ENCODE measurements around the gene GATA5.

GATA5 gene

DNA sequence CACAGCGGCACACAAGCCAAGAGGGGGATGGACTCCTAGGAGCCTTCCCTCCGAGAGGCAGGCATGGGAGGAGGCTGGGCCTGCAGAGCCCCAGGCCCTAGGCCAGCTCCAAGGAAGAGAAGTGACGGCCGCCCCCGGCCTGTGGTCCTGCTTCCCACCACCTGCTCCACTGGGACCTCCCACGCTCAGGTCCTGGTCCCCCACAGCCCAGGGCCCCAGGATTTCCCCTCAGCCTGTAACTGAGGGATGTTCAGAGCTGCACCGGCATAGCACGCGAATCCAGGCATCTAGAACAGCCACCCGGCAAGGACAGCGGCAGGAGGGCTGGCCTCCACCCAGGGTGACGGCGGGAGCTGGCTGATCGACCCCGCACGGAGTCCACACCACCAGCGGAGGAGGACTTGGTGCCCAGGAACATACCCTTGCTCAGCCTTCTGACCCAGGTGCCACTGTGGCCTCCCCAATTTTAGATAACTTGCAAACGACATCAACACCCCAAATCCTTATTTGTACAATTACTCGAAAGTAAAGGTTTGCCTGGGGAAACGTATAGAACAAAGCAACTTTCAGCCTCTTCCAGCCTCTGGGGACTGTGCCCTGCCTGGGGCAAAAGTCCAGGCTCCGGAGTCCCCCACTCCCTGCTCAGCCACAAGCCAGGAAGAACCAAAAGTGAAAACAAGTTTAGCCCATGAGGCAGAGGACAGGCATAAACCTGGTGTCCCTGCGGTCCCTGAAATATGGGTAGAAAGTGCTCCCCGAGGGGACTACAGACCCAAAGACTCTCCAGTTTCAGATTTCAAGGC, 3.5 kb downstream of the GATA5 start:
- no peak for DNase-seq (ENCODE audit: low read depth)

DNA sequence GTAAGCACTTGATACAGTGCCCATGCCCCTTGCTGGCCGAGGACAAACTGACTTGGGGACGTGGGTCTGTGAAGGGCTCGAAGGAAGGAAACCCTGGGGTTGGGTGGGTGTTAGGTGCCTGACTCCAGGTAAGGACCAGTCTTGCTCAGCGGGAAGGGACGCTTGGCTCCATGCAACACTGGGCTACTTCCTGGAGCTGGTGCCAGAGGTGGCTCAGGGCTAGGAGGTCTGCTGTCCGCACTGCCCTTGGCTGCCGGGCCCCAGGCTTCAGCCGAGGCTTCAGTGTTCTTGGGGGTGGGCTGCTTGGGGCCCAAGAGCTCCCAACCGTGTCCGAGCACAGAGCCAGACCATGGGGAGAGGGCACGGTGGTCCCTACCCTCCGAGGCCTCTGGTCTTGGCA, 5.3 kb downstream of the GATA5 start:
- DNase-seq (ENCODE audit: low read depth): no peak

DNA sequence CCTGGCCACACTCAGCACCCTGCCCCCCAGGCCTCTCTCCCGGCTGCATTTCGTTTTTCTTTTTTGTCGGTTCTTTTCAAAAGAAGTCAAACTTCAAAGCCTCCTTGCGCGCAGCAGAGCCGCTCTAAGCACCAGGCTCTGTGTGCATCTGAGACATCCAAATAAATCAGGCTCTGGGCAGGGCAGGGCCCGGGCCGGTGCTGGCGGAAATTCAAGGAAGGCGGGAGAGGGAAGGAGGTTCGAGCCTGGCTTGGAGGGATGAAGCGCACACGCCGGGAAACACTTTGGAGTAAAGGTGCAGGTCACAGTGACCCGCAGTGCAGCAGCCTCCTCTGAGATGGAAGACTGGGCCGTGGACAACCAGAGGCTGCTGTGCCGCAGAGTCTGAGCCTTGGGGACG, 5.8 kb downstream of the GATA5 start:
- no peak for DNase-seq (ENCODE audit: low read depth)

DNA sequence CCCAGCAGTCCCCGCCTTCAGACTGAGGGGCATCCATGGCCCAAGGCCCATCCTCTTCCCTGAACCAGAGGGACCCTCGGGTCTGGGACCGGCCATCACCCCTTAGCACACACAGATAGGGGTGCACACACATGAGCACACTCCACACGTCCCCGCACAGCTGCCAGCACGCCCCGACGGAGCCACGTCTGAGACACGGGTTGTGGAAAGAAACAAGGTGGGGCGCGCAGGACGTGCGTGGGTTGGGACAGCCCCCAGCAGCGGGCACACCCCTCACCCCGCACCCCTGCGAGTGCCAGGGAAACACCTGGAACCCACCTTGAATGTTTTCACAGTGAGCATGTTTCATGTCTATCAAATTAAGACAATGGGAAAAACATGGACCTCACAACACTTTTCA, 6.4 kb downstream of the GATA5 start:
- no peak for DNase-seq (ENCODE audit: low read depth)

DNA sequence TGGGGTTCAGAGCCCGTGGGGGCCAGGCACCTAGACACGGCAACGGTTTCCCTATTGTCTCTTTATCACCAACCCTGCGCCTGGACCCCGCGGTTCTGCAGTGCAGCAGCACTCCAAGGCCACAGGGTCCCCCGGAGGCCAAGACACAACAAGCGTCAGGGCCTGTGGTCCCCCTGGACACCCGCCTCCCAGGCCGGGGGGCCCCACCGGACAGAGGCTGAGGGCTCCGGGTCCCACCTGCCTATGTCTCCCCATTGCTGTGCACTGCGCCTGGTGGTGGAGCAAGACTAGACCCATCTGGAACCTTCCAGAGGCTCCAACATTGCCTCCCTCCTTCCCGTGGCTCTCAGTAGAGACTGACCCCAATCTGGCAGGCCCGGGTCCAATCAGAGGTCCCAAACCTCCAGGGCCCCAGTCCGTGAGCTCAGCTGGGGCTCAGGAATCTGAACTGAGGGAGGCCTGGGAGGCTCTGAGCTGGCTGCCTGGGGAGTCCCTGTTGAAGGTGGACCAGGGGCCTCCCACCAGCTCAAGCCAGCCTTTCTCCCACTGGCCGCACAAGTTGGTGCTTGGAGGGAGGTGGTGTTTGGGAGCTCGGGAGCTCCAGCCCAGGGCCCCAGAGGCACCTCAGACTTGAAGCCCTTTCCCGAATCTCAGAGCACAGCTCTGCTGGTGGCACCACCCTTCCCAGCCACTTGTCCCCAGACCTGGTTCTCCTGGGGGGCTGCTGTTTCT, 8.8 kb downstream of the GATA5 start:
- no peak for DNase-seq (ENCODE audit: low read depth)

DNA sequence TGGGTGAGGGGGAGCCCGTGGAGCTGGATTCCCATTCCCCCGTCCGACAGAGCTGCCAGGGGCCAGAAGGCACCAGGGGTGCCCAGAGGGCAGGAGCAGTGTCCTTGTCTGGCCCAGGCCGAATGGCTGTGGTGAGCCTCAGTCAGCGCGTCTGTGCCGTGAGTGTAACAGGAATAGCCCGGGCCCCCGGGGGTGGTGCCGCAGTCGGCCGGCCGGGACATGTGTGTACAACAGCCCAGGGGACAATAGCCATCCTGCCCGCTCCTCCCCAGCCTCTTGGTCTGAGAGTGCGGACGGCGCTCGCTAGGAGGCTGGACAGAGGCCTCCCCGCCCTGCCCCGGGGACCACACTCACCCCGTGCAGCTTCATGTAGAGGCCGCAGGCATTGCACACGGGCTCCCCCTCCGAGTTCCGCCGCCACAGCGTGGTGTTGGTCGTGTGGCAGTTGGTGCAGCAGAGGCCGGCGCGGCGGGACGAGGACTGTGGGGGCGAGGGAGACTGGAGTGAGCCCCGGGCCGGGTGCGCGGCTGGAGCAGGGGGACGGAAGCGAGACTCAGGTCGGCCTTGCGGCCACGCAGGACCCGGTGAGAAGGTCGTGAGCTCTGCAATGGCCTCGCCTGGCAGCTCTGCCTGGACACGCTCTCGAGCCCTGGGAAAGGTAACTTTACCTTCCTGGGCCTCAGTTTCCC, 9.6 kb downstream of the GATA5 start:
- DNase-seq (ENCODE audit: low read depth): no peak

DNA sequence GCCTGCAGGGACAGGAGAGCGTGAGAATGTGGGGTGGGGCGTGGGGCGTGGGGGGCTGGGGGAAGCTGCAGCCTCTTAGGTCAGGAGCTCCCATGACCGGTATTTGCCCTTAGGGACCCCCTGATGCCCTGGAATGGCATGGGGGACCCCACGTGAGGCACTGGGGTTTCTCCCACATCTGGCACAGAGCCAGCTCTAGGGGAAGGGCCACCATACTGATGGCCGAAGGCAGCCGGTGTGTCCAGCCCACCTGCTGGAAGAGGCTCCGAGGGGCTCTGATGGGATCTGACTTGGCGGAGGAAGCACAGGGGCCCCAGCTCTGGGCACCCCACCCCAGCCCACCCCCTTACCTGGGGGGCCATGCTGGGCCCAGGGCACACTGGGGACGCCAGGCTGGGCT, 10.8 kb downstream of the GATA5 start:
- no peak for DNase-seq (ENCODE audit: low read depth)

DNA sequence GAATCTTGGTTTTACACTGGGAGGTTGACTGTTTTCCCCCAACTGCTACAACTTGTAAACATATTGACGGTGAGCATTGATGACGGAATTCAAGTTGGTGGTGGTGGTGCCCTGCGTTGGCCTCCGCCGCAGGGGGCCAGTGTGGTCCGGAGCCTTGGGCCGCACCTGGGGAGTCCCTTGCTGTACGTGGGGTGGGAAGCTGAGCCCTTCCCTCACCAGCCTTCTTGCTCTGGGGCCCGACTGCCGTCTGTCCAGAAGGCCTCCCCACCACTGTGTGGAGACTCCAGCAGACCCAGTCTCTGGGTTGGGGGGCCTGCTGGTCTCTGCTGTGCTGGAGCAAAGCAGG, 11.4 kb downstream of the GATA5 start:
- DNase-seq (ENCODE audit: low read depth): no peak

DNA sequence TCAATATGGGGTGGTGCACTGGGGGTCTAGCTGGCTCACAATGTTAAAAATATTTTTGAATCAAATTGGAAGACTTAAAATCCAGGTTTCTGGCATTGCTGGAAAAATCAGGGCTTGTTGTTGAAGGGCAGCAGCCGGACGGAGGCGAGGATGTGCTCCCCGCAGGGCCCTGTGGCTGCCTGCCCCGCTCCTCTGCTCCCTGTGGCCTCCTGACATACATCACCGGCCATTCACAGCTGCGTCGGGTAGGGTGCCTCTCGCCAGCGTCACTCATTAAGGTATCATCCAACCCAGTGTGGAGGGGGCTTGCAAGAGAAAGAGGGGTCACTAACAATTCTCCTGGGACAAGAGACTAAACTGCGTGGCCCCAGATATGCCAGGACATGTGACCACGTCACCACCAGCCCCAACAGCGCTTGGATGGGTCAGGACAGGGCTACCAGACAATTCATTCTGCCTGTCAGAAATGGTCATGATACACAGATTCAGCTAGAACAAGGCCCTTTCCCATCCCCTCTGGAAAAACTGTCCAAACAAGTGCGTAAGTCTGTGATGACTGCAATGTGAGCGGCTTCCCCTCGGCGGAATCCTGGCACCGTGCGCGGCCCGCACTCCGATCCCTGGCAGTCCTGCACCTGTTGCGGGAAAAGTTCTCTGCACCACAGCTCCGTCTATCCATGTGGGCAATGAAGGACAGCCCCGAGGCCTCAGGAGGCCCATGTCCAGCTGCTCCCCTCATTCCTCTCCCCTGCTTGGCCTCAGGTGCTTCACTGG, 12.0 kb downstream of the GATA5 start:
- DNase-seq (ENCODE audit: low read depth): no peak

DNA sequence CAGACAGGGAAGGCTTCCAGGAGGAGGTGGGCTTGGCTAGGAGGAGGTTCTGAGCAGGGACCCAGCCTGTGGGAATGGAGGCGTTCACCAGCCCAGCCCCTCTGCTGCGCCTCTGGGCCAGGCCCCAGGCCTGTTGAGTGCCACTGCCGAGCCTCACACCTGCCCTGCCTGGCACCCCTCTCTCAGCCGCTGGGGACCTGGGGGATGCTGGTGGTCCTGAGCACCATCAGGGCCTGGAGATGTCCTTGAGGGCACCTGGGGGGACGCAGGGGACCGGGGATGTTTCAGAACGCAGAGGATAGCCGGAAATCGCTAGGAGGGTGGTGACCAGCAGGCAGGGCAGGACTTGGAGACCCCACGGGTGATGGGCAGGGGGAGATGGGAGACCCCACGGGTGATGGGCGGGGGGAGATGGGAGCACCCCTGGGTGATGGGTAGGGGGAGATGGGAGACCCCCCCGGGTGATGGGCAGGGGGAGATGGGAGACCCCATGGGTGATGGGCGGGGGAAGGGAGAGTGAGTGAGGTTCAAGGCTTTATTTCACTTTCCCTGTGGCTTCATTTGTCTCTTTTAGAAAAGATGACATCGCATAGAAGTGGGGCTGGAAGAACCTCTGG, 12.7 kb downstream of the GATA5 start:
- no peak for DNase-seq (ENCODE audit: low read depth)

DNA sequence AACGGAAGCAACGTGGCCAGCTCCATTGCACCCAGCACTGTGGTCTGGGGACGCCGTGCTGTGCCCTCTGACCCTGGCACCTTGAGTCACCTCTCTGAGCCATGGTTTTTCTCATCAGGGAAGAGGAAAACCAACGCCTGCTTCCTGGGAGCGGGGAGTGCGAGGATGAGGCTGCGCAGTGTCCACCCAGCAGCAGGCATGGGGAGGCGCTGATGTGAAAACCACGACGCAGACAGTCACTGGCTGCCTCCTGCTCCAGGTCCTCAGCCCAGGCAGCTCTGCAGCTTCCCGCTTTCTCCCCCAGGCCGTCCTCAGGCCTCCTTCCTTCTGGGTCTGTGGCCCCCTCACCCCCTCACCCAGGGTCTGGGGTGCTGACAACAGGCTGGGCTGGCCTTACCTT, 14.0 kb downstream of the GATA5 start:
- no peak for DNase-seq (ENCODE audit: low read depth)

DNA sequence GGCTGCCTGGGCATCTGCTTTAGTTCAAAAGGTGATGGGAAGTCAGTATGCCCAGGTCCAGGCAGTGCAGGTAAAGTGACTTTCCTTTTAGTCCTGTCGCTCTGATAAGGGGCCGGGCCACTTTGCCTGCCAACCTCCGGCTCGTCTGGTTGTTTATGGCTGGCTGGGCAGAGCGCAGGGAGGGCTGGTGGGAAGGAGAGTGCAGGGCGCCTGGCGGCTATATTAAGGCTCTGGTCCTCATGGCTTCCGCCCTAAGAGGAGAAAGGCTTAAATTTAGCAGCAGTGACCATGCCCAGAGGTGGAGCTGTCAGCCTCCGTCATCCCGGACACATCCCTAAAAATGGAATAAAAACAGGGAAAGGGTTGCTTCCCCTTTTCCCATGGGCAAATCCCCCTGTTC, 14.6 kb downstream of the GATA5 start:
- no peak for DNase-seq (ENCODE audit: low read depth)

DNA sequence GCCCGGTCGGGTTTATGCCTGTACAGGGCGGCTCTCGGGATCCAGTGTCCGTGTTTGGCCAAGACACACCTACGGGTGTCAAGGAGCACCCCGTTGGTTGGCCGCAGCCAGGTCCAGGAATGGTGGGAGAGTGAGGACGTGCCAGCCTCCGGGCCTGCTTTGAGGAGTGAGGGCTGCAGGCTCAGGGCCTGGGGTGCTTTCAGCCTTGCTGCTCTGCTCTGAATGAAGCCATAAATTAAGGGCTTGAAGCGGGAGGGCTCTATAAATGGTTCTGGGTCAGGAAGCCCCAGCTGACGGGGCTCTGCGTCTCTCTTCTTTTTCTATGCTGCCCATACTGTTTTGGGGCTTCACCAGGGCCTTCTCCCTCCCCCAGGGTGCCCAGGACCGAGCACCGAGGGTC, 15.1 kb downstream of the GATA5 start:
- no peak for DNase-seq (ENCODE audit: low read depth)

DNA sequence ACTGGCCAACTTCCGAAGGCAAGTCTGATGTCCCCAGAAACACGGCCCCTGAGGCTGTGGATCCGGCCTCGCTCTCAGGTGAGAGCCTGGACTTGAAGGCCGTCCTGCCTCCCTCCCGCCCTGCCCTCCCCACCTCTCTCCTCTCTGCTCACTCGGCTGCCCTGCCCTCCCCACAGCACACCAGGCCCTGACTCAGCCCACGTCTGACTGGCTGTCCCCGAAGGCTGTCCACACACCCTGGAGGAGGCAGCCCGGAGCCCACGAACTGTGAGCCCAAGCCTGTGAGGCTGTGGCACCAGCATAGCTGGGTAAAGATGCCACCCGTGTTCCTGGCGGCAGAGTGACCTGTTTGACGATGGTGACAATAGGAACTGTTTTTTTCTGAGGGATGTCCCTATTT, 16.3 kb downstream of the GATA5 start:
- DNase-seq (ENCODE audit: low read depth): no peak

DNA sequence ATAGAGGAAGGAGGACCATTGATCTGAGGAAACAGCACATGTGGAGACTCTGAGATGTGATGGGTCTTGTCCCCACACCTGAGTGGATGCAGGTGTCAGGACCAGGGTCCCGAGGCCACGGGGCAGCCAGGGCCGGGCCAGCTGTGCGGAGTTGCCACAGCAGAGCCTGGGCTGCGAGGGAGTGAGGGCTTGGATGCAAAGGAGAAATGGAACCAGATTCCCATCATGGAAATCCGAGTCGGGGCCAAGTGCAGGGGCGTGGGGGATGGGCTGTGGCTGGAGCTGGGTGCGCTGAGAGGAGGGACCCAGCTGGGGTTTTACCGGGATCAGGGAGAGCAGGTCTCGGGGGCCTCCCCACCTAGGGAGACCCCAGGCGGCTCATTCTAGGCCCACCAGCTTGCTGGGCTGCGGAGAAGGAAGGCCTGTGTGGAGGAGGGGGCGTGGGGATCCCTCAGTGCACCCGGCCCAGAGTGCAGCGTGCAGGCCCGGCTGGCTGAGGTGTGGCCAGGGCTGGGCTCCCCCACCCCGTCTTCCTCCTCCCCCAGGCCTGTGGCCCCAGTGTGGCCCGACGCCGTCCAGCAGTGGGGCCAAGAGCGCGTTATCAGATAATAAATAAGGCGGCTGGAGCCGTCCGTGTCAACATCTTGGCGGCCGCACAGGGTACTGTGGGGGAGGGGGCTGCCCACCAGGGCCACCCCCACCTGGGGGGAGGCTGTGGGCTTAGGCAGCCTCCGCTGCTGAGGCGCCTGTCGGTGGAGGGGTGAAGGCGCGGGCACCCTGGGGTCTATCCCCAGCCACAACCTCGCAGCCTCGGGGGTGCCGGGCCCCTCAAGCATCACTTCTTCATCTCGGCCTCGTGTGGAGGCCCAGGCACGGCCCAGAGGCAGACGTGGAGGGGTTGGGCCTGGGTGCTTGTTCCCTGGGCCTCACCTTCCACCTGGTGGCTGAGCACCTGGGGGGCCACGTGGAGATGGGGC, 17.2 kb downstream of the GATA5 start:
- DNase-seq (ENCODE audit: low read depth): no peak

DNA sequence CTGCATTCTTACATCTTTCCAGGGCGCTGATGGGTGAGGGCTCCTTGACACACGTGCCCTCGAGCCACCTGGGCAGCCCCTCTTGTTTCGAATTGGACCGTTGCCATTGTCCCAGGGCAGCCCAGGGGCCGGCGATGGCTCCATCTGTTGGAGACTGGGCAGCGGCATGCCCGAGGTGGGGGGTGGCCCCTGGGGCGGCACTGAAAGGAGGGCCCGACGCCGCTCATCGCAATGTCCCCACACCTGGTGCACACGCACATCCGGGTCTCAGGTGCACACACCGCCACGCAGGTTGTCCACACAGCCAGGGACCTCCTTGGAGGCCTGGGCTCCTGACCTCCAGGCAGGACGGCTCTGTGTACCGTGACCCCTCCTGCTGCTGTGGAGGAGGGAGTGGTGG, 18.0 kb downstream of the GATA5 start:
- no peak for DNase-seq (ENCODE audit: low read depth)

DNA sequence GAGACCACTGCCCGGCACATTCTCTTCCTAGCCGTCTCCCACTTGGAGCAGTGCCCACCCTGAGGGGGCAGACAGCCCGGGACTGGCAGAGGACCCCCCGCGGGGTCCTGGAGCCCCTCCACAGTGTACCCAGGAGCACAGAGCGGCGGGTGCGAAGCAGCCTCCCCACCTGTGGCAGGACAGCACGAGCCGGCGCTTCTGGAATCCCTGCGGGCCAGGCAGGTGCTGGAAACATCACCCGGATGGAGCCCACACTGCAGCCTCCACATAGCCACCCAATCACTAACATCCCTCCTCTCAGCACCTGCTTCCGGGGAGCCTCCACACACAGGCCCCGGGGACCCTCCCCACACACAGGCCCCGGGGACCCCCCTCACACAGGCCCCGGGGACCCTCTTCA, 18.7 kb downstream of the GATA5 start:
- no peak for DNase-seq (ENCODE audit: low read depth)

DNA sequence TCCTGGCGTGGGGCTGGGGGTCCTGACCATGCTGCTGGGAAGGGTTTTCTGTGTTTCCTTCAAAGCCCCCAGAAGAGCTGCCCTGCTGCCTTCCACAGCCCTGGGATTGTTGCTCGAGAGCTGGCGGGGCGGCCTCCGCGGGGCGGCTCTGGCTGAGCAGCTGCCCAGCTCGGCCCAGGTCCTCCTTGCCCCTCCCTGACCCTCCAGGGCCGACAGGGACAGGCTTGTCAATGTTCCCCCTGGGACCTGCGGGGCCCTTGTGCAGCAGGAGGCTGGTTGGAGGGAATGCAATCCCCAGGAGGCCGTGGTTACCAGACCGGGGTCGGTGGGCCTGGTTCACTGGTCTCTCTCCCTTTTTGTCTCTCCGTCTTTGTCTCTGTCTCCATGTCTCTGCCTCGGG, 19.9 kb downstream of the GATA5 start:
- no peak for DNase-seq (ENCODE audit: low read depth)

DNA sequence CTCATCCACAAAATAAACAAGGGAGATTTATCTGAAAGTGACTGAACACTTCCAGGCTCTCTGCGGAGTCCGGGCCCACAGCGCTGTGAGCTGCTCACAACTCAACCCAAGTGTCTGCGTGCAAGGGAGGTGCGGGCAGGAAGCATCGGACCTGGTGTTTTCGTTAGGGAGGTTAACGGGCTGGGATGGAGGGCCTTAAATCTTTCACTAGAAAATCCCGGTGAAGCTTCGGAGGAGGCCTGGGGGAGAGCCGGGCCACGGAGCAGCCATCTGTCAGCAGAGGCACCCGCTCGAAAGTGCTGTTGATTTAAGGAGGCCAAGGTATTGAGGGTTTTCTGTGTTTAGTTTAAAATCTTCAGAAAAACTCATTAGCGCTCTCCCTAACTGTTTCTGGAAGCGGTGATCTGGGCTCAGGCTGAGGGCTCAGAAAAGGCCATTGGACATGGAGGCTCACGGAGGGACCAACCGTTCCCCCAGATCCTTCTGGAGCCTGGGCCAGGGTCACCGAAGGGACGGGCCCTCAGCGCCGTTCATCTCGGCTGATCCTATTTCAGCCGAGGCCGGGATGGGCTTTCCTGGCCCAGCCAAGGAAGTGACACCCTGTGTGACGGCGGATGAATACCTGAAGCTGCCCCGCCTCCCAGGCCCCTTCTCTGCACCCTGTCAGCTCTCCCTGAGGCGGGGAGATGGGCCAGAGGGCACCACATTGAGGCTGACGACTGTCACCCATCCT, 20.7 kb downstream of the GATA5 start:
- DNase-seq (ENCODE audit: low read depth): no peak

DNA sequence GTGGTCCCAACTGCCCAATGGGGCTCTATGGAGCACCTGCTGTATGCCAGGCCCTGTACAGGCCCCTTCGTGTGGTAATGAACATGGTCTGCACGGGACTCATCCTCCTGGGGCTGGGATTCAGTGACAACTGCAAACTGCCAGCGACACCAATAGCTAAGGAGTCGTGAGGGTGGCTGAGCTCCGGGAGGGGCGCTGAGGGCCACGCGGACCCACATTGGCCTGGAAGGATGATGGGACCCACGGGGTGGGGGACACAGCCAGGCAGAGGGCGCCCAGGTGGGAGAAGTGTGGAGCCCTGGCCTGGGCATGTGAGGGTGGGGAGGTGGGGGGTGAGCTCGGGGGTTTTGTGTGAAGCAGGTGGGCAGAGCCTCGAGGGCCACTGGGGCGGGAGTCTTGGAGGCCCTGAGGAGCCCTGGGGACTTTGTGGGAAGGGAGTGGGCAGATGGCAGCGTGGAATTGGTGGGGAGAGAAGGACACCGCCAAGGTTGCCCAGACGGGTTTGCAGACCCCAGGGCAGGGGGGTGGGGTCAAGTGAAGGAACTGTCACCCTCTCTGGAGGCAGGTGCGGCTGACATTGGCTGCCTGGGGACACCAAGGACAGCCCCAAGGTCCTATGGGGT, 22.5 kb downstream of the GATA5 start:
- no peak for DNase-seq (ENCODE audit: low read depth)

Measured in HS-5 (cell line).